Measurements from ENCODE around the gene RHBDD3.

DNA sequence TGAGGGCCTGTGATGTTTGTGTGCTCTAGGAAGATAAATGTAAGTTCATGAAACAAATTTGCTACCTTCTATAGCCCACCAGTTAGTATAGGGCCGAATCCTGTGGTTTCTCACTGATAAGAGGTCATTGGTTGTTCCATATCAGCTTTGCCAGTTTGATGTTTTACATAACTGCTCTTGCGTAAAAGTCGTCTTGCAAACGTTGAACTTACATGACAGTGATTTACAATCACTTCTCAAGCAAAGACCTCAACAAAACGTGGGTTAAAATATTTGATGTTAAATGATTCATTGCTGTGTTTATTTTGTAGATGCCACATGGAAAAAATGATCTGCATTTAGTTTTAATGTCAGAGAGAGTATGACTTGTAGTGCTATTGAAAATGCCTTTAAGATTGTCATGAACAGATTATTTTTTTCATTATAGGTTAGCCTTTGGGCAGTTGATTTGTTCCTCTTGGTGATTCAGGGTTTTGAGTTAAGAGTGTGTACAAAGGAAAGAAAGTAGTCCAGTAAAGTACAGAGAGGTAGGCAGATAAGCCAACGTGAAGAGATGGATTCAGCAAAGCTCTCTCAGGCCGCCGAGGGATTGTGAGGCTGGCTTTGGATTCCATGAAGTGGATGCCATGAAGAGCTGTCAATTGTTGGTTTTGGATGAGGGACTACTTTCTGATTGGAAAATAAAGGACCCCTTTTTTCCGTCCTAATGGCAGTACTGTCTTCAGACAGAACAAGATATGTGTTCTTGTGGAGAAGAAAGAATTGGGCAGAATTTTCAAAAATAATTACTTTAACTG, 2.9 kb upstream of the RHBDD3 start:
- TF ChIP-seq, protein P1, sequence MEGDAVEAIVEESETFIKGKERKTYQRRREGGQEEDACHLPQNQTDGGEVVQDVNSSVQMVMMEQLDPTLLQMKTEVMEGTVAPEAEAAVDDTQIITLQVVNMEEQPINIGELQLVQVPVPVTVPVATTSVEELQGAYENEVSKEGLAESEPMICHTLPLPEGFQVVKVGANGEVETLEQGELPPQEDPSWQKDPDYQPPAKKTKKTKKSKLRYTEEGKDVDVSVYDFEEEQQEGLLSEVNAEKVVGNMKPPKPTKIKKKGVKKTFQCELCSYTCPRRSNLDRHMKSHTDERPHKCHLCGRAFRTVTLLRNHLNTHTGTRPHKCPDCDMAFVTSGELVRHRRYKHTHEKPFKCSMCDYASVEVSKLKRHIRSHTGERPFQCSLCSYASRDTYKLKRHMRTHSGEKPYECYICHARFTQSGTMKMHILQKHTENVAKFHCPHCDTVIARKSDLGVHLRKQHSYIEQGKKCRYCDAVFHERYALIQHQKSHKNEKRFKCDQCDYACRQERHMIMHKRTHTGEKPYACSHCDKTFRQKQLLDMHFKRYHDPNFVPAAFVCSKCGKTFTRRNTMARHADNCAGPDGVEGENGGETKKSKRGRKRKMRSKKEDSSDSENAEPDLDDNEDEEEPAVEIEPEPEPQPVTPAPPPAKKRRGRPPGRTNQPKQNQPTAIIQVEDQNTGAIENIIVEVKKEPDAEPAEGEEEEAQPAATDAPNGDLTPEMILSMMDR (IDR thresholded peaks at IDR 0.05): no peak
- TF ChIP-seq POLR2A (IDR thresholded peaks at IDR 0.05): no peak
